Peyer's patch (tissue), 4 donors: ENCODE measurements around the gene CATSPERZ. TPM values are rescaled to one million over a fixed set of nuclear protein-coding genes. Genes with fewer than 3 reads are reported as not detected.
"Not testable (repeated sequence)": the region's sequence is repeated elsewhere in the genome, so short reads cannot be mapped to it uniquely, and the experiment has no call there.

Source experiments
- DNase-seq, 3 donors: peaks; one replicate each; pipeline ENCODE4 v3.0.0-alpha.2; 2017 to 2019
- H3K27ac ChIP-seq, 4 donors: fragments of 200-600 bp; sonication (generic); one replicate each; pipeline ENCODE4 v1.5.1; 2016 to 2019
- H3K27me3 ChIP-seq, 2 donors: fragments of 200-600 bp; sonication (generic); one replicate each; pipeline ENCODE4 v1.5.1; 2019
- H3K36me3 ChIP-seq, 3 donors: fragments of 200-600 bp; sonication (generic); one replicate each; pipeline ENCODE4 v1.5.1; 2016 to 2019
- H3K4me1 ChIP-seq, 4 donors: fragments of 200-600 bp; sonication (generic); one replicate each; pipeline ENCODE4 v1.5.1; 2016 to 2019
- H3K4me3 ChIP-seq, 4 donors: fragments of 200-600 bp; sonication (generic); 1 replicate in 3 of 4; 2 replicates in 1 of 4; pipeline ENCODE4 v1.5.1; 2016 to 2019; ENCODE audit warnings: mild to moderate bottlenecking in 1 of 4
- H3K9me3 ChIP-seq, 4 donors: fragments of 200-600 bp; sonication (generic); one replicate each; pipeline ENCODE4 v1.5.1; 2016 to 2019; ENCODE audit warnings: mild to moderate bottlenecking in 1 of 4
- CTCF ChIP-seq, 6 experiments: fragments of 450-650 bp in 4 of 6; fragments of 200-600 bp in 2 of 6; sonication (generic) in 1 of 6; IDR thresholded peaks; one replicate each; pipeline ENCODE4 v1.5.1; 2017 to 2019; ENCODE audit warnings: antibody characterized with exemption in 6 of 6, mild to moderate bottlenecking in 3 of 6, moderate library complexity in 1 of 6
- POLR2A ChIP-seq, 2 donors: fragments of 450-650 bp; IDR thresholded peaks; one replicate each; pipeline ENCODE4 v1.5.1; 2017; ENCODE audit warnings: antibody characterized with exemption in 2 of 2, mild to moderate bottlenecking in 2 of 2, moderate library complexity in 2 of 2
- total RNA-seq, 4 donors: library from RNA; depleted of rRNA; stranded (reverse); fragments of >200 nt; gene quantifications; one replicate each; pipeline ENCODE4 v1.1.0, GENCODE V29; 2016

CATSPERZ gene
- total RNA-seq, 4 donors from 2014 or later: 9.9 TPM; not detected in 3

DNA sequence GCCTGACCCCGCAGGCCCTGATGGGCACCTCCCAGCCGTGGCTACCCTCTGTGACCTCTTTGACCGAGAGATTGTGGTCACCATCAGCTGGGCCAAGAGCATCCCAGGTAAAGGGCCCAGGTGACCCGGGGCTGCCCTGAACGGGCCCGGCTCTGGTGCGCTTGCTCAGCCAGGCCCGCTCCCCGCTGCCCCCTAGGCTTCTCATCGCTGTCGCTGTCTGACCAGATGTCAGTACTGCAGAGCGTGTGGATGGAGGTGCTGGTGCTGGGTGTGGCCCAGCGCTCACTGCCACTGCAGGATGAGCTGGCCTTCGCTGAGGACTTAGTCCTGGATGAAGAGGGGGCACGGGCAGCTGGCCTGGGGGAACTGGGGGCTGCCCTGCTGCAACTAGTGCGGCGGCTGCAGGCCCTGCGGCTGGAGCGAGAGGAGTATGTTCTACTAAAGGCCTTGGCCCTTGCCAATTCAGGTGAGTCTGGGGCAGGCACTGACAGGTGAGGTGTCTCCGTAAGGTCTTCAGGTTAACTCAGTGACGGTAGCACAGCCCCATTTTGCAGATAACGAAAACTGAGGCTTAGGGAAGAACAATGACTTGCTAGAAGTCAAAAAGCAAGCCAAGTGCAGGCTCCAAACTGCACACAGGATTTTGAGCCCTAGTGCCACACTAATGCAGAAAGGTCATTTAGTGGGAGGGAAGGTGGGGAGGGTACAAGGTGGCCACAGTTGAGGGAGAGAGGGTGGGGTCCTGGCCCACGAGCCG lies 14.8 kb downstream of the CATSPERZ start:
- Histone ChIP-seq H3K27ac (peak overlapping the region in 1 of 4 donors; percentile 96), H3K36me3 (peaks cover 0 to 36% (median 0%) of the 10 kb centered on the region in 3 donors), H3K4me3 (no peak overlapping the region), H3K27me3 (no peaks in the 10 kb centered on the region), H3K9me3 (no peaks in the 10 kb centered on the region), H3K4me1 (peaks cover 0 to 60% (median 4%) of the 10 kb centered on the region in 4 donors)
- TF ChIP-seq CTCF (IDR thresholded peaks at IDR 0.05) (no peak), POLR2A (IDR thresholded peaks at IDR 0.05) (no peak)
- no peak for DNase-seq

DNA sequence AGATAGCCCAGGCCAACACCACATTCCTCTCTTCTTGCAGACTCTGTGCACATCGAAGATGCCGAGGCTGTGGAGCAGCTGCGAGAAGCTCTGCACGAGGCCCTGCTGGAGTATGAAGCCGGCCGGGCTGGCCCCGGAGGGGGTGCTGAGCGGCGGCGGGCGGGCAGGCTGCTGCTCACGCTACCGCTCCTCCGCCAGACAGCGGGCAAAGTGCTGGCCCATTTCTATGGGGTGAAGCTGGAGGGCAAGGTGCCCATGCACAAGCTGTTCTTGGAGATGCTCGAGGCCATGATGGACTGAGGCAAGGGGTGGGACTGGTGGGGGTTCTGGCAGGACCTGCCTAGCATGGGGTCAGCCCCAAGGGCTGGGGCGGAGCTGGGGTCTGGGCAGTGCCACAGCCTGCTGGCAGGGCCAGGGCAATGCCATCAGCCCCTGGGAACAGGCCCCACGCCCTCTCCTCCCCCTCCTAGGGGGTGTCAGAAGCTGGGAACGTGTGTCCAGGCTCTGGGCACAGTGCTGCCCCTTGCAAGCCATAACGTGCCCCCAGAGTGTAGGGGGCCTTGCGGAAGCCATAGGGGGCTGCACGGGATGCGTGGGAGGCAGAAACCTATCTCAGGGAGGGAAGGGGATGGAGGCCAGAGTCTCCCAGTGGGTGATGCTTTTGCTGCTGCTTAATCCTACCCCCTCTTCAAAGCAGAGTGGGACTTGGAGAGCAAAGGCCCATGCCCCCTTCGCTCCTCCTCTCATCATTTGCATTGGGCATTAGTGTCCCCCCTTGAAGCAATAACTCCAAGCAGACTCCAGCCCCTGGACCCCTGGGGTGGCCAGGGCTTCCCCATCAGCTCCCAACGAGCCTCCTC lies 15.7 kb downstream of the CATSPERZ start:
- peak overlapping the region in 1 of 4 donors; percentile 81 for H3K4me3 ChIP-seq
- peak overlapping the region; percentile 94 to 99 (median 96) for H3K27ac ChIP-seq
- H3K4me1 ChIP-seq: peaks cover 0 to 69% (median 4%) of the 10 kb centered on the region in 4 donors
- H3K9me3 ChIP-seq, DNase-seq, H3K27me3 ChIP-seq: not testable (repeated sequence)
- H3K36me3 ChIP-seq: peaks cover 0 to 43% (median 0%) of the 10 kb centered on the region in 3 donors

DNA sequence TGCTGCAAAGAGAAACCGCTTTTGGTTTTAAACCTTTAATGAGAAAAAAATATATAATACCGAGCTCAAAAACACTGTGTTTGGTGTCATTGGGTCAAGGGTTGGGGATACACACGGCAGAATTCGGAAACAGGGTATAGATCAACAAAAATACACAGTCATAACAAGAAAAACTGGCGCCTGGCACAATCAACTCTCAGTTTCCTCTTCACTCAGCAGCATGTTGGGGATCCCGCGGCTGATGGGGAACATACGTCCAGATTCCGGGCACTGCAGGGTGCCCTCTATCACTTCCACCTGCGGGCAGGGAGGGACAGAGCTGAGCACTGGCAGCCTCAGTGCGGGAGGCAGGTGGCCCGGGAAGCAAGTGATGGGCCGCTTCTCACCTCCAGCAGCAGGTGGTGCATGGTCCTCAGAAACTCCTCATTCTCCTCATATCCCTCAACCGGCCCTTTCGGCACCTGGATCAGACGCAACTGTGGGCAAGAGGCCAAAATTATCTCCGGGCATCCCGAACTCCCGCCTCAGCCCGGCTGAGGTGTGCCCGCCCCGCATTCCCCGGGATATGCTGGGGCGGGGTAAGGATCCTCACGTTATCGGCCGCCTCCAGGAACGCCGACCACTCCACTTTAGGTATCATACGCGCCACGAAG lies 16.6 kb downstream of the CATSPERZ start:
- peak overlapping the region; percentile 94 to 99 (median 96) for H3K27ac ChIP-seq
- H3K4me3 ChIP-seq: peak overlapping the region; percentile 60 to 88 (median 74)
- no peaks in the 10 kb centered on the region for H3K27me3 ChIP-seq
- H3K9me3 ChIP-seq: no peaks in the 10 kb centered on the region
- peak in 2 of 3 donors; percentile 50 to 77 for DNase-seq
- peaks cover 0 to 77% (median 4%) of the 10 kb centered on the region in 4 donors for H3K4me1 ChIP-seq
- peaks cover 0 to 44% (median 0%) of the 10 kb centered on the region in 3 donors for H3K36me3 ChIP-seq
- no peak for TF ChIP-seq POLR2A (IDR thresholded peaks at IDR 0.05)
- peak in 4 of 6 experiments; percentile 18 to 38 (median 28) for TF ChIP-seq CTCF (IDR thresholded peaks at IDR 0.05)

DNA sequence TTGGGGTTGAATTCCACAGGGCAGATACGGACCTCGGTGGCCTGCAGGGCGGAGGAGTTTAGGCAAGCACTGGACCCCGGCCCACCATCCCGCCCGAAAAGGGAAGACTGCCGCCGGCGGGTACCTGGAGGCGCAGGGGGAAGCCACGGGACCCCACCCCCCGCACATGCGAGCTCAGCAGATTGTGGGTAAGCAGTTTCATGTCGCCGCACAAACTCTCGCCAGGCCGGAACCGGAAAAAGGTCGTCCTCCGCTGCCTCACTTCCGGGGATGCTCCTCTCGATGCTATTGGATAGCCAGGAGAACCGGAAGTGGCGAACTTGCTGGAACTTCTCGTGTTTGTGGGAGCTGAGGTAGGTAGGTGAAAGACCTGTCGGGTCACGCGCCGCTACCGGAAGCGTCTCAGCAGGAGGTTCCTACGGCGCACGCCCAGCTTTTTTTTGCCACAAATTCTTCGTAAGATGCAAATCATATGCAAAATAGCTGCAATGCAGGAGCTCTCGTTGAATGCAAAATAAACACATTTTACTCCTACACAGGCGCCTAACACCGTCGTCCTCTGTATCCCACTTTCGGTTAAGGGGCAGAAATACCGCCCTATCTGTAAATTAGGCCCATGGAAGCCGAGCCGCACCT lies 17.3 kb downstream of the CATSPERZ start, which contains the start of gene TRMT112:
TRMT112 (minus strand) TSS at position 235 of the 636 bp plus-strand sequence; CDS start at position 202, 33 bp downstream.
- TF ChIP-seq CTCF (IDR thresholded peaks at IDR 0.05) (no peak), POLR2A (IDR thresholded peaks at IDR 0.05) (peak; percentile 65 to 70)
- Histone ChIP-seq H3K4me3 (peak within 1 kb of the TSS; percentile 60 to 88 (median 74)), H3K27ac (peak within 1 kb of the TSS; percentile 94 to 99 (median 96)), H3K27me3 (no peaks in the 10 kb centered on the region), H3K4me1 (peaks cover 0 to 78% (median 4%) of the 10 kb centered on the region in 4 donors), H3K36me3 (peaks cover 0 to 42% (median 0%) of the 10 kb centered on the region in 3 donors), H3K9me3 (no peaks in the 10 kb centered on the region)
- peak; percentile 94 to 99 (median 99) for DNase-seq

DNA sequence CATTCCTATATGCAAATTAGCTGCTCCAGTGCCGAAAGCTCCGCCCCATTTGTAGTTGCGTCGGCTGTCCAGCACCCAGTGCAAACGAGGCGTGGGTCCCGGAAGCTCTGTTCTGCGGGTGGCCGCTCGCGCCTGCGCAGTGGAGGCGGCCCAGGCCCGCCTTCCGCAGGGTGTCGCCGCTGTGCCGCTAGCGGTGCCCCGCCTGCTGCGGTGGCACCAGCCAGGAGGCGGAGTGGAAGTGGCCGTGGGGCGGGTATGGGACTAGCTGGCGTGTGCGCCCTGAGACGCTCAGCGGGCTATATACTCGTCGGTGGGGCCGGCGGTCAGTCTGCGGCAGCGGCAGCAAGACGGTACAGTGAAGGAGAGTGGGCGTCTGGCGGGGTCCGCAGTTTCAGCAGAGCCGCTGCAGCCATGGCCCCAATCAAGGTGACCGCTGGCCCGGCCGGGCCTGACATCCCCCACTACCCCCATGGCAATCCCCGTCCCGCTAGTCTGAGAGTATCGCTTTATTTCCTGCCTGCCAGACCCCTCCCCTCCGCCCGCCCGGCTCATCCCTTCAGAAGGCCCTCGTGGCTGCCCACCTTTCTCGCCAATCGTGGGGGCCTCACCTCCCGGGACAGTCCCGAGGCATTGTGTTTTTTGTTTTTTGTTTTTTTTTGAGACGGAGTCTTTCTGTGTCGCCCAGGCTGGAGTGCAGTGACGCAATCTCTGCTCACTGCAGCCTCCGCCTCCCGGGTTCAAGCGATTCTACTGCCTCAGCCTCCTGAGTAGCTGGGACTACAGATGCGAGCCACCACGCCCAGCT lies 18.0 kb downstream of the CATSPERZ start, which contains the start of gene PRDX5:
PRDX5 (plus strand) TSS at position 161 of the 805 bp plus-strand sequence; CDS start at position 256, 95 bp downstream.
- H3K27ac ChIP-seq: peak within 1 kb of the TSS; percentile 94 to 99 (median 96)
- peak within 1 kb of the TSS; percentile 60 to 88 (median 74) for H3K4me3 ChIP-seq
- H3K27me3 ChIP-seq: no peaks in the 10 kb centered on the region
- H3K9me3 ChIP-seq: no peaks in the 10 kb centered on the region
- TF ChIP-seq CTCF (IDR thresholded peaks at IDR 0.05) (peak; percentile 43 to 89 (median 67)), POLR2A (IDR thresholded peaks at IDR 0.05) (peak; percentile 90 to 93)
- H3K36me3 ChIP-seq: peaks cover 0 to 41% (median 0%) of the 10 kb centered on the region in 3 donors
- H3K4me1 ChIP-seq: peaks cover 0 to 73% (median 4%) of the 10 kb centered on the region in 4 donors
- peak; percentile 91 to 98 (median 97) for DNase-seq
